Activated T-helper 9 cell treated with anti-CD3 and anti-CD28 coated beads, Interleukin-2, amount 50 U/mL, for 16 hours (primary cell): Measurements from ENCODE around the gene MKRN2.
"Not testable (repeated sequence)": the region's sequence is repeated elsewhere in the genome, so short reads cannot be mapped to it uniquely, and the experiment has no call there.

Experiments used
- DNase-seq: peaks from one replicate; pipeline ENCODE4 v3.0.0-alpha.2; 2020; ENCODE audit warnings: low read depth

Gene MKRN2, protein sequence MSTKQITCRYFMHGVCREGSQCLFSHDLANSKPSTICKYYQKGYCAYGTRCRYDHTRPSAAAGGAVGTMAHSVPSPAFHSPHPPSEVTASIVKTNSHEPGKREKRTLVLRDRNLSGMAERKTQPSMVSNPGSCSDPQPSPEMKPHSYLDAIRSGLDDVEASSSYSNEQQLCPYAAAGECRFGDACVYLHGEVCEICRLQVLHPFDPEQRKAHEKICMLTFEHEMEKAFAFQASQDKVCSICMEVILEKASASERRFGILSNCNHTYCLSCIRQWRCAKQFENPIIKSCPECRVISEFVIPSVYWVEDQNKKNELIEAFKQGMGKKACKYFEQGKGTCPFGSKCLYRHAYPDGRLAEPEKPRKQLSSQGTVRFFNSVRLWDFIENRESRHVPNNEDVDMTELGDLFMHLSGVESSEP

DNA sequence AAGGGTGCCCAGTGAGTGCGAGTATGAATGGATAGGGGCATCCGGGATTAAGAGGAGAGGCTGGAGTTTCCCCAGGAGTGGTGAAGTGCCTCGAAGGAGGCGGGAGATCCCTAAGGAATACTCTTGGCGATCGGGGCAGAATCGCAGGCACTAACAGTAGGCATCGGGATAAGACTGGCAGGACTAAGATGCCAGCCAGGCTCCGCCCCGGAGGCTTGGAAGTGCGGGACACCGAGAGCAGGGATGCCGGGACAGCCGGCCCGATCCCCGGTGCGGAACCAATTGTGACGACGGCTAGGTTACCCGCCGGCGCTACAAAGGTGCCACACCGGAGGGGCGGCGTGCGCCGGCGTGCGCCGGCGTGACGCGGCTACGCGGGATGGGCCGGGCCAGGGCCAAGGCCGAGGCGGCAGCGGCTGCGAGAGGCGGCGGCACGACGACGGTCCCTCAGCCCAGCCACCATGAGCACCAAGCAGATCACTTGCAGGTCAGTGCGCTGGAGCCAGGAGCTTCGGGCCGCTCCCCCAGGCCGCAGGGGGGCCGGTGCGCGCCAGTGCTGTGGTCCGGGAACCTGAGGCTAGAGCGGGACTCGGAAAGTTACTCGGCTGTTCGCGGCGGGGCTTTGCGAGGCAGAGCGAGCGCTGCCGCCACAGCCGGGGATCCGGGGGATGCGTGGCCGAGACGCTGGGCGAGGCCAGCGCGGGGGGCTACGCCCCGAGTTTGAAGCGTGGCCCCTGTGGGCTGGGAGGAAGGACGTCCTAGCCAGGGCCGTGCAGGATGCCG lies at the start of gene MKRN2:
Gene MKRN2 (plus strand): TSS at position 398 of the 783 bp plus-strand sequence. CDS start 64 bp downstream, at position 462.
- peak; percentile 79 for DNase-seq

DNA sequence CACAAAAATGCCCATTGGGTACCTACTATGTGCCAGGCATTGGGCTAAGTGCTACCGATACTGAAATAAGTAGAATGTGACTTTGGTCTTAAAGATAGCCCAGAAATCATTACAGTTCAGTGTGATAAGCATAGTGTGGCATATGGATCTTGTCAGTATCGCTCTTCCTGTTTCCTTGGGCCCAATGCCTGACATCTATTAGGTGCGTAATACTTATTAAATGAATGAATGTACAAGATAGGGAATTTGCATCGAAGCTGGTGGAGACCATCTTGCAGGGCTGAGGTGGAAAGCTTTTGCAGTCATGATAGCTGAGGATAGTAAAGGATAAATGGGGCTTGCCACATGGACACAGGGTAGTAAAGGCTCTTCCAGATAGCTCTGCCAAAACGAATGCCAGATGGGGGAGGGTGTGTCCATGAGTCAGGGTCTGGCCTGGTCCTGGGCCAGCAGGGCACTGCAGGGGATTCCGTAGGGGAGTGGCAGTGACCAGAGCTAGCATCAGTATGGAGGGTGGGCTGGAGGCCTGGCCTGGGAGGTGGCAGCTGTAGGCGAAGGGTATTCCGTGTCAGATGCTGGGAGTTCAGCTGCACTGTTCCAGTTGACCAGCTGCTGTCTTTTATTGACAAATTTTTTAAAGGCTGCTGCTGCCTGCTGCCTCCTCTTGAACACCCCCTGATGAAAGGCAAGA lies 49.2 kb upstream of the MKRN2 start:
- DNase-seq, result no peak

DNA sequence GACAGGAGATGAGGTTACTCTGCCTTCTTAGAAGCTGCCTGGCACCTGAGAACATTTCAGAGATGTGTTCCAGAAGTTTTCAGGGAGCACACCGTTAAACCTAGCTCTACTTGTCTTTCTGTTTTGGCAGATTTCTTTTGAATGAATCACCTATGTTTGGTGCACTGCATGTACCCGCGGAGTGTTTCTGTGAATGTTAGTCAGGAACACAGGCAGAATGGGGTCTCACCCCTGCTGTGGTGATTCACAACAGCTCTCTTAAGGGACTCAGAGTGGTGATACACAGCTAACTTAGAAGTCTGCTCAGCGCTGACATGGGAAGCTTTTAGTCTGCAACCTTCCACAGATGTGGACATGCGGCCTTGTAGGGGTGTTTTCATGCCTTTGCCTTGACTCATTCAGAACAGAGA lies 48.6 kb upstream of the MKRN2 start:
- no peak for DNase-seq

DNA sequence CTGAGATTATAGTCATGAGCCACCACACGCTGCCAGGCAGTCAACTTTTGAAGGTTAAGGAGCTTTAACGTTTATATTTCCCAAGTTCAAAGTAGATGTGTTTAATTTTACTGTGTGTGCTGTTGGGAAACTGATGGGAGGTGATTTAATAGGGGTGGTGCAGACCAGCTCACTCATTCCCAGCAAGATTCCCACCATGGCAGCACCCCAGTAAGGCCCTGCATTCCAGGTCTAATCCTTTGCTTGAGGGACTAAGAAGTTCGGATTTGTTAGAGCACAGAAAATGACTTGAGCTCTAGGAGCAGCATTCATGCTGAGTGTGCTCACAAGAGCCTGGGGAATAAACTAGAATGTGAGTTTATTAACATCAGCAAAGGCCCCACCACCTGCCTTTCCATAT lies 47.4 kb upstream of the MKRN2 start:
- DNase-seq, result no peak

DNA sequence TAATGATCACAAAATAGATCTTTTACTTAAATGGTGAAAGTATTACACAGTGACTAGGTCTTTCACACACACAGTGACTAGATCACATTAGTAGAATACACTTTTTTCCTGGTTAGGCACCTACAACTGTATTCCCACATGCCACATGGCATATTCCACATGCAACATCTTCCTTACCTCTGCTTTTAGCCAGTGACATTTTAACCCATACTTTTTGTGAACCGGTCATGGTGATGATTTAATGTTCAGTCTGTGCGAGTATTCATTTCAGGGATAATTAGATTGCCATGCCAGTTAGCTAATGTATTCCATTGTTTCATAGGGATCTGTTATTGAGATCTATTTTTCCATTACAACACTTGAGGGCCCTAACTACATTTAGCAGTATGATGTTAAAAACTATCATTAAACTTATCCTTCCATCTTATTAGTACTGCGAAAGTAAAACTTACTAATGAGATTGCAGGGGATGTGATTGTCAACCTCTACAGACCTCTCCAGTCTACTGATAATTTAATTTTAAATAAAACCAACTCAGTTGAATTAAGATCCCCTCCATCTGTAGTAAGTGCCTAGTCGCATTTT lies 44.3 kb upstream of the MKRN2 start:
- no peak for DNase-seq

DNA sequence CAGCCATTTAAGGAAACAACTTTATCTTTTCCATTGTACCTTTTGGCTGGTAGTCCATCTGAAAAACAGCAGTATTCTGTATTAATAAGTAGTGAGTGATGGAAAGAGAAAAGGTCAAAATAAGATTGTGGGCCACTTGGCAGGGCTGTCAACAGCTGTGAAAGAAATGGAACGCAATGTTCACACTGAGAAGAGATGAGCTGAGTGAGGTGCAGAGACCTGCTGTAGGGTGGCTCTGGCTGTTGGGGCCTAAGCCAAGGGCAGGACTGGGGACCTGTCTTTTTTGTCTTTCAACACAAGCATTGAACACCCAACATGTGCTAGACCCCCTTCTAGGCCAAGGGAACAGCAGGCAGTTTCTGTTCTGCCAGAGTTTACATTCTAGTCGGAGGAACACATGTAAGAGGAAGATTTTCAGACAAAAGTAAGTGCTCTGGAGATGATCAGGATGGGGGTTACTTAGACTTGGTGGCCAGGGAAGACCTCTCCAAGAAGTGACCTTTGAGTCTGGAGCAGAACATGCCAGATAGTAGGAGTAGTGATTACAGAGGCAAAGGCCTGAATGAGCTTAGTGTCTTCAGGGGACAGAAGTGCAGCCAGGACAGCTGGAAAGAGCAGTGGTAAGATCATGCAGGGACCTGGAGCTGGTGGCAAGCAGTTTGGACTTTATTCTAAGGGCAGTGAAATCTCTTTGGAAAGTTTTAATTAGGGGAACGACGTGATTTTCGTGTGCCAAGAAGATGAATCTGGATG lies 43.0 kb upstream of the MKRN2 start:
- DNase-seq, result no peak

DNA sequence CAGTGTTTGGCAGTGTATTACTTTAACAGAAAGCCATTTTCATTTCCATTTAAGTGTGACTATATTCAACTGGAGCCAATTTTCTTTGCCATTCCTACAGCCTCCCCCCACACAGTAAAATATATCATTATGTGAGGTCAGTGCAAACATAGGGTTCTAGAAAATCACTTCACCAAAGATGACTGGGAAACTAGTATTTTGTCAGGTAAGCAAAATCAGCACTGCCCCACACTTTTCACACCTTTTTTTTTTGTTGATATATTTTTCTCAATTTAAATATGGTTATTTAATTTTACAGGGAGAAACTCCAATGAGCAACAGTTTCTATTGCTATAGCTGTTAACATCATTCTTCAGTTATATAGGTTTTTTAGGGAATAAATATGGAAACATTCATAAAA lies 41.3 kb upstream of the MKRN2 start:
- no peak for DNase-seq

DNA sequence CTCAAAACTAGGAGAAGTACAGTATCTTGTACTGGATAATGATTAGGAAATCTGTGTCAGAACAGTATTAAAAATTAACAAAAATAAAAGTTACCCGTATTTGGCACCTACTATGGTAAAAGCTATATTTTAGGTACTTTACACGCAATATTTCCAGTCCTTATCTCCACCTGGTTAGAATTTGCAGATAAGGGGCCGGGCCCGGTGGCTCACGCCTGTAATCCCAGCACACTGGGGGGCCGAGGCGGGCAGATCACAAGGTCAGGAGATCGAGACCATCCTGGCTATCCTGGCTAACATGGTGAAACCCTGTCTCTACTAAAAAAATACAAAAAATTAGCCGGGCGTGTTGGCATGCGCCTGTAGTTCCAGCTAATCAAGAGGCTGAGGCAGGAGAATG lies 40.0 kb upstream of the MKRN2 start:
- no peak for DNase-seq

DNA sequence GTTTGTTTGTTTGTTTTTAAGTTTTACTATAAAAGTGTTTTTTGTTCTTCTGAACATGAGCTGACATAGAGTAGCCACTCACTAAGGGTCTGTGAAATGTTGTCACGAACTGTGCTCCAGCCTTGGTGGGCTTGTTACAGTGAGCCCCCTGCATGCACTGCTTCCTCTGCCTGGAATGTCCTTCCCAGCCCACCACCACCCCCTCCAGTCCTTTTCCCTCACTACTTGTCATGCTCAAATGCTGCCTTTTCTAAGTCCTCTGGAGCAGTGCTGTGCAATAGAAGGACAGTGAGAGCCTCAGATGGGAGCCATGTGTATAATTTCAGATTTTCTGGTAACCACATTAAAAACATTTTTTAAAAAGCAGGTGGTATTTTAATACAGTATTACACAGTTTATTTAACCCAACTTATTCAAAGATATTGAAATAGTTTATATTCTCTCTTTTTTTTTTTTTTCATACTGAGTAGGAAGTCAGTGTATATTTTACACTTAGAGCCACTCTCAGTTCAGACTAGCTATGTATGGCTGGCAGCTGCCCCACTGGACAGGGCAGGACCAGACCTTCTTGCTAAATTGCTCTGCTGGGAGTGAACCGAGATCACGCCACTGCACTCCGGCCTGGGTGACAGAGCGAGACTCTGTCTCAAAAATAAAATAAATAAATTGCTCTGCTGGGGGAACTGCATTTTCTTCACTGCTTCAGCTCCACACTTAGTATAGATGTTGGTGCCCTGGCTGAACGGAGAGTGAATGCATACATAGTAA lies 38.4 kb upstream of the MKRN2 start:
- DNase-seq, result no peak

DNA sequence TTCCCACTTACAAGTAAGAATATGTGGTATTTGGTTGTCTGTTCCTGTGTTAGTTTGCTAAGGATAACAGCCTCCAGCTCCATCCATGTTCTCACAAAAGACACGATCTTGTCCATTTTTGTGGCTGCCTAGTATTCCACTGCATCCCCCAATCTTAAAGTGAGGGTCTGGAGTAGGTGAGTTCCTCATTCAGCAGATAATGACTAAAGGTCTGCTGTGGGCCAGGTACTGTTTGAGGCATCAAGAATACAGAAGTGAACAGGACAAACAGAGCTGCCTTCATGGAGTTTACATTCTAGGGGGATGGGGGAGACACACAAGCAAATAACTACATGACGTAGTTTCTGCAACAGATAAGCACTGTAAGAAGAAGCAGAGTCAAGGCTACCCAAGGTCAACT lies 35.9 kb upstream of the MKRN2 start:
- no peak for DNase-seq

DNA sequence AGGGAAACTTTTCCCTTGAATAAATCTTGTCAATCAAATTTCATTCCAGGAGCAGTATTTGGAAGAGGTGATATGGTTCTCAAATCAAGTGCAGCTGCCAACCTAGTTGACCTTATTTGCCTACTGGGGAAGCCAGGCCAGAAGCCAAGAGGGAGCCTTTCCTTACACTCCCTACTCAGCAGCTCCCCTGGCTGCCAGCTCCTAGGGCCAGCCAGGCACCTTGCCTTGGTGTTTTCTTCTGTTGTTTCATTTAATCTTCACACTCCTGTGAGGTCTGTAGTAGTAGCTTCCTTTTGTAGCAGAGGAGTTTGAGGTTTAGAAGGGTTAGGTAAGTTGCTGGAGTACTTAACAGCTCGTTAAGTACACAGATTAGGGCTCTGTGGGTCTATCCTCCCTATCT lies 34.2 kb upstream of the MKRN2 start:
- no peak for DNase-seq

DNA sequence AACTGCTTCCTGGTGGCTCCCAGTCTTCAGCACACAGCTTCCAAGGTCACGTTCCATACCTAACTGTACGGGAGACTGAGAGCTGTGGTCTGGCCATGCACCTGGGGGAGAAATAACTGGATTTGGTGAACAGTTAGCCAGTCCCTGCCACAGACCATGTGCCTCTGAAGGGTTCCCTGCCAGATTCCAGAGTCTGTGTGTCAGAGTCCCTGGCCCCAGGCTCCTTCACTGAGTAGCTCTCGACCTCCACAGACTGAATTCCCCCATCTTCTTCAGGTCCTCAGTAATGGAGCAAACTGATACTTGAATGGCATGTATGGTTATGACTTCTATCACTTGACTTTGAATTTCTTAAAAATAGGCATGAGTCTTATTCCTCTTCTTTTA lies 29.1 kb upstream of the MKRN2 start:
- no peak for DNase-seq

DNA sequence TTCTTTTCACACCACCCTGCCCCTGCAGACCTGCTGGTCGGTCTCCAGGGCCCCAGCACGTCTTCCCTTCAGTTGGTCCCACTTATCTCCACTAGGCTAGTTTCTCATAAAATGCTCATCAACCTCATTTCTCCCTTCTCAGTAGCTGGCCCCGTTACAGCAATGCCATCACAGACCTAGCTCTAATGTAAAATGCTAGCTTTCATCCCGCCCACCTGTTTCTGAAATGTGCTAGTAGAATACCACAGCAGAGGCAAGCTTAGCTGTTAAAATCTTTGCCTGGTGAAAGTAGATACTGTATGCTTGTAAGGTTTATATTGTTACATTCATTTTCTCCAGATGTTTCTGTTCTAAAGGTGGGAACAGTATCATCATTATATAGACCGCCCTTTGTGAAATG lies 24.7 kb upstream of the MKRN2 start:
- DNase-seq, result no peak

DNA sequence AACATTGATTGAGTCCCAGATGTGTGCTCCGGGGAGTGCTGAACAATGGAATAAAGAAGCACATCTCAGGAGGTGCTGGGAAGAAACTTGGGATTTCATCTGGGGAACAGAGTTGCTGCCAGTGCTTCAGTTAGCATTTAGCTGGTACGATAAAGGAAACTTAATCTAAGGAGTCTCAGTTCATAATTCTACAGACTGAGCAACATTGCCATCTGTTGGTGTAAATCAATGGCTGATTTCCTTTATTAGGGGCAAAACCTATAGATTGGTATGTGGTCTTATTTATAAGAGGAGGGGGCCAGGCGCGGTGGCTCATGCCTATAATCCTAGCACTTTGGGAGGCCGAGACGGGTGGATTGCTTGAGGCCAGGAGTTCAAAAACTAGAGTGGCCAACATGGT lies 20.5 kb upstream of the MKRN2 start:
- no peak for DNase-seq

DNA sequence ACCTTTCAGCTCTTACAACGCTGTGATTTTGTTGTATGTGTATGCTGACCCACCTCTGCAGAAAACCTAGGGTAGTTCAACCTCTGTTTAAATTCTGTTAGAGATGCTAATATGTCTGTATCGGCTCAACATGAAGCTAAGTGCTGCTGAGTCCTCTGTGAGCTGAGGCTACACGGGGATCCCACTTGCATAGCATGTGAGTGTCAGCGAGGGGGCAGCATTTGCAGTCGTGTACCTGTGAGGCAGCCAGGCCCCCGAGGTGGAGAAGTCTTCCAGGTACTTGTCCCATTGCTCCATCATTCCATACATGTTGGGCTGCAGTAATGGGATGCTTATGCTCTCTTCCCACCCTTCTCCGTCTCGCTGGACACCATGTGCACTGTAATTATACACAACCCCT lies 15.3 kb upstream of the MKRN2 start:
- DNase-seq, result no peak

DNA sequence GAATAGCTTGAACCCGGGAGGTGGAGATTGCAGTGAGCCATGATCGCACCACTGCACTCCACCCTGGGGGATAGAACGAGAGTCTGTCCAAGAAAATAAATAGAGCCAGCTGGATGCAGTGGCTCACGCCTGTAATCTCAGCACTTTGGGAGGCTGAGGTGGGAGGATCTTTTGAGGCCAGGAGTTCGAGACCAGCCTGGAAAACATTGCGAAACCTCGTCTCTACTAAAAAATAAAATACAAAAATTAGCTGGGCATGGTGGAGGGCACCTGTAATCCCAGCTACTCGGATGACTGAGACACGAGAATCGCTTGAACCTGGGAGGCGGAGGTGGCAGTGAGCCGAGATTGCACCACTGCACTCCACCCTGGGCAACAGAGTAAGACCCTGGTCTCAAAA lies 13.4 kb upstream of the MKRN2 start:
- DNase-seq, result not testable (repeated sequence)

DNA sequence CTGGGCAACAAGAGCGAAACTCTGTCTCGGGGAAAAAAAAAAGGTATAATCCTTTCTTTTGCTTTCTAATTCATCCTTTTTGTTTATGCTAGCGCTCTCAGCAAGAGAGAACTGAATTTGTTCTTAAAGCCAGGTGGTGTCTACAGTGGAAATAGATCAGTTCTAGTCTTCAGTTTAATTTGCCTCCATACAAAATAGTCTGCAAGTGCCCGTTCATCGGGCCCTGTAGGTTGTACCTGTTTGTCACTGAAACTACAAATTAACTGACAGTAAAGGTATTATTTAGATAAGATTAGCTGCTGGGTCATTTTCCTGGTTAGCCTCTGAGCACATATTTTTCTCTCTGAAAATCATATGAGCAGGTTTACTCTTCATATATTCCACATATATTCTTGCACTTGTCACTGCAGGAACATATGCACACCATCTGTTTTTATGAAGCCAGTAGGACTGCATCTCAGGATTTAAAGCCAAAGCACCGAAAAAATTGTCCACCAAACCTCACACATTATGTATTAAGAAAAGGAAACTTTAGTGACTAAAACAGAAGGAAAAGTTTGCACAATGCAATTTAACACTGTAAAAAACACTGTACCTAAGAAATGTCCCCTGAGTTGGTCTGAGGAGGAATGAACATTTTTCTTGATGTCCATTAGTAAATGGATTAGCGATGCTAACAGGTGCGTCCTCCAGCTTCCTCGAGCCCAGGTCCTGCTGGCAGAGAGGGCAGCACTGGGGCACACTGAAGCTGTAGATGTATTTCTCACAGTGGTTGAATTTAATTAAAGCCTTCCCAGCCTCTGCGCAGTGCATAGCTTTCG lies 12.0 kb upstream of the MKRN2 start:
- DNase-seq, result no peak

DNA sequence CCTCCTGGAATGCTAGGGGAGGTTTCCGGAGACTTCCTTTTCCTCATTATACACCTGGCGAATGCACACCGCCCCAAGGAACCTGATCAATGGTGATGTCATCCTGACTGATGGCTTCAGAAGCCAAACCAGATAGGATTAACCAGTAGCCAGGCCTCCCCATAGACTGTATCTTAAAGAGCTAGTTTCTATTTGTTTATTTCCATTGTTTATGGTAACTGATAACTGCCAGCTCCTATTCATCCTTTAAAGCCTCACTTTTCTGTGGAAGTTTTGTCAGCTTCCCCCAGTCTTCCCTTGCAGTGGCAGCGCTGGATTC lies 11.5 kb upstream of the MKRN2 start, which contains the start of gene MKRN2OS:
Gene MKRN2OS (minus strand): TSS at position 27 of the 319 bp plus-strand sequence. CDS start 35 bp downstream, outside the sequence.
- DNase-seq, result no peak

DNA sequence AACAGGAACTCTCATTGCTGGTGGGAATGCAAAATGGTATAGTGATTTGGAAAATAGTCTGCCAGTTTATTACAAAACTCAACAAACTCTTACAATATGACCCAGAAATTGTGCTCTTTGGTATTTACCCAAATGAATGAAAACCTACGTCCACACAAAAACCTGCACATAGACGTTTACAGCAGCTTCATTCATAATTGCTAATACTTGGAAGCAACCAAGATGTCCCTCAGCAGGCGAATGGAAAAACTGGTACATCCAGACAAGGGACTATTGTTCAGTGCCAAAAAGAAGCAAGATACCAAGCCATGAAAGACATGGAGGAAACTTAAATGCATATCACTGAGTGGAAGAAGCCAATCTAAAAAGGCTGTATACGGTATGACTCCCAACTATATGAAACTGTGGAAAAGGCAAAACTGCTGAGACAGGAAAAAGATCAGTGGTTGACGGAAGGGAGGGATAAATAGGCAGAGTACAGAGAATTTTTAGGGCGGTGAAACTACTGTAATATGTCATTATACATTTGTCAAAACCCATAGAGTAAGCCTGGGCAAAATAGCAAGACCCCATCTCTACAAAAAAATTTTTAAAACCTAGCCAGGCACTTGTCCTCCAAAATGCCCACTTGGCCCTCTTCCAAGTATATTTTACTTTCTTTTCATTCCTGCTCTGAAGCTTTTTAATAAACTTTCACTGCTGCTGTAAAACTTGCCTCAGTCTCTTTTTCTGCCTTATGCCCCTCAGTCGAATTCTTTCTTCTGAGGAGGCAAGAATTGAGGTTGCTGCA lies 6.7 kb upstream of the MKRN2 start:
- DNase-seq, result no peak
